H1 (cell line): ENCODE results near the gene CFH.

ENCODE experiments used
- EZH2 ChIP-seq: fragments of 200-600 bp; sonication (generic); IDR thresholded peaks from 2 replicates; pipeline ENCODE4 v1.7.1; 2012; ENCODE audit warnings: low read depth, mild to moderate bottlenecking, moderate library complexity, low read length, inconsistent platforms; ENCODE audit not compliant: severe bottlenecking
- JUND ChIP-seq: IDR thresholded peaks from 2 replicates; pipeline ENCODE4 v1.6.1; 2011; ENCODE audit warnings: mild to moderate bottlenecking, improper control_type of control experiment, low read length
- TEAD4 ChIP-seq: IDR thresholded peaks from 2 replicates; pipeline ENCODE4 v1.6.1; 2012; ENCODE audit warnings: low read depth, low read length, inconsistent platforms, mixed read lengths
- TF ChIP-seq, protein P1 (sequence below), 3 experiments: IDR thresholded peaks; 1 replicate in 2 of 3; 2 replicates in 1 of 3; pipeline versions ENCODE4 v1.5.1 to v1.6.1; 2011; ENCODE audit warnings: low read length in 3 of 3, mild to moderate bottlenecking in 3 of 3, inconsistent platforms in 2 of 3, low read depth in 1 of 3, moderate library complexity in 1 of 3; ENCODE audit not compliant: insufficient read depth in 1 of 3; ENCODE audit errors: control extremely low read depth in 1 of 3

DNA sequence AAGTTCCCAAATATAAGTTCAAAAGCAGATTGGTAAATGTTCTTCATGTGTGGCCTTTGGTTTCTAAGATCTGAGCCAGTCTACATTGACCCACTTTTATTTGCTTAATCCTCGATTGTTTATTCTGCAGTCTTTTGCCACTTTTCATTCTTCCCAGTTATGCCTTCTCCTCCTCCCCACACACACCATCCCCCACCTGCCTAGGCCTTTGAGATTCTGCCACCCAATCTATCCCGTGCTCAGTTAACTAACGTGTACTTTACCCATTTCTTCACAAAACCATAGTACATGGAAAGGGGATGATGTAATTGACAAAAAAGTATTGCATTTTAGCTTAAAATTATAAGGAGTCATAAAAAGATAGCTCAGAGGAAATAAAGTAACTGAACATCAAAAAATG is 3.7 kb downstream of the CFH start:
- no peak for TF ChIP-seq EZH2
- no peak for TF ChIP-seq TEAD4
- TF ChIP-seq, protein P1, sequence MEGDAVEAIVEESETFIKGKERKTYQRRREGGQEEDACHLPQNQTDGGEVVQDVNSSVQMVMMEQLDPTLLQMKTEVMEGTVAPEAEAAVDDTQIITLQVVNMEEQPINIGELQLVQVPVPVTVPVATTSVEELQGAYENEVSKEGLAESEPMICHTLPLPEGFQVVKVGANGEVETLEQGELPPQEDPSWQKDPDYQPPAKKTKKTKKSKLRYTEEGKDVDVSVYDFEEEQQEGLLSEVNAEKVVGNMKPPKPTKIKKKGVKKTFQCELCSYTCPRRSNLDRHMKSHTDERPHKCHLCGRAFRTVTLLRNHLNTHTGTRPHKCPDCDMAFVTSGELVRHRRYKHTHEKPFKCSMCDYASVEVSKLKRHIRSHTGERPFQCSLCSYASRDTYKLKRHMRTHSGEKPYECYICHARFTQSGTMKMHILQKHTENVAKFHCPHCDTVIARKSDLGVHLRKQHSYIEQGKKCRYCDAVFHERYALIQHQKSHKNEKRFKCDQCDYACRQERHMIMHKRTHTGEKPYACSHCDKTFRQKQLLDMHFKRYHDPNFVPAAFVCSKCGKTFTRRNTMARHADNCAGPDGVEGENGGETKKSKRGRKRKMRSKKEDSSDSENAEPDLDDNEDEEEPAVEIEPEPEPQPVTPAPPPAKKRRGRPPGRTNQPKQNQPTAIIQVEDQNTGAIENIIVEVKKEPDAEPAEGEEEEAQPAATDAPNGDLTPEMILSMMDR (IDR thresholded peaks at IDR 0.05; ENCODE audit: control extremely low read depth in 1 of 3, insufficient read depth in 1 of 3, low read depth in 1 of 3, low read length in 3 of 3): no peak
- no peak for TF ChIP-seq JUND
